HepG2 (cell line): ENCODE measurements around the gene FBF1. TPM values are rescaled to one million over a fixed set of nuclear protein-coding genes. Genes with fewer than 3 reads are reported as not detected.
A peak's percentile ranks its signal among the peaks of the same experiment; 100 is the strongest.

Experiments
- AFF4 ChIP-seq: sonication (generic); formaldehyde crosslinking; IDR thresholded peaks from 2 replicates; pipeline ENCODE4 v1.4.0; 2020; ENCODE audit warnings: missing genetic modification reagents
- AHR ChIP-seq: IDR thresholded peaks from 2 replicates; pipeline ENCODE4 v1.6.1; 2018; ENCODE audit warnings: missing genetic modification reagents, missing compliant biosample characterization
- CBX5 ChIP-seq: sonication (generic); formaldehyde crosslinking; IDR thresholded peaks from 2 replicates; pipeline ENCODE4 v1.4.0; 2020; ENCODE audit warnings: missing genetic modification reagents, borderline replicate concordance
- DNMT1 ChIP-seq: sonication (generic); formaldehyde crosslinking; IDR thresholded peaks from 2 replicates; pipeline ENCODE4 v1.5.1; 2020; ENCODE audit warnings: mild to moderate bottlenecking, missing genetic modification reagents
- FUBP1 ChIP-seq: sonication (generic); formaldehyde crosslinking; IDR thresholded peaks from 2 replicates; pipeline ENCODE4 v1.5.1; 2020; ENCODE audit warnings: missing genetic modification reagents, mild to moderate bottlenecking, borderline replicate concordance
- GABPB1 ChIP-seq: IDR thresholded peaks from 2 replicates; pipeline ENCODE4 v1.6.1; 2016; ENCODE audit warnings: mild to moderate bottlenecking, missing genetic modification reagents, moderate library complexity, missing compliant biosample characterization
- GPBP1L1 ChIP-seq: sonication (generic); formaldehyde crosslinking; IDR thresholded peaks from 2 replicates; pipeline ENCODE4 v1.5.0; 2020; ENCODE audit warnings: mild to moderate bottlenecking, missing genetic modification reagents
- JARID2 ChIP-seq: sonication (generic); formaldehyde crosslinking; IDR thresholded peaks from 2 replicates; pipeline ENCODE4 v1.8.1; 2023; ENCODE audit warnings: missing genetic modification reagents, inconsistent platforms; ENCODE audit not compliant: insufficient replicate concordance
- NFYC ChIP-seq: IDR thresholded peaks from 2 replicates; pipeline ENCODE4 v1.6.1; 2016; ENCODE audit warnings: missing genetic modification reagents, missing compliant biosample characterization
- PREB ChIP-seq: sonication (generic); formaldehyde crosslinking; IDR thresholded peaks from 2 replicates; pipeline ENCODE4 v1.4.0; 2020; ENCODE audit warnings: missing genetic modification reagents
- SOX13 ChIP-seq, 3 experiments: fragments of 450-650 bp in 1 of 3; sonication (generic) in 1 of 3; formaldehyde crosslinking in 1 of 3; IDR thresholded peaks in 2 of 3; conservative IDR thresholded peaks in 1 of 3; 2 replicates each; pipeline versions ENCODE4 v1.5.0 to v1.6.1; 2016 to 2020; ENCODE audit warnings: antibody characterized with exemption in 1 of 3, mild to moderate bottlenecking in 1 of 3, missing compliant biosample characterization in 1 of 3, missing genetic modification reagents in 1 of 3, moderate library complexity in 1 of 3
- ZKSCAN8 ChIP-seq: IDR thresholded peaks from 2 replicates; pipeline ENCODE4 v1.6.1; 2016; ENCODE audit warnings: borderline replicate concordance, missing genetic modification reagents, missing compliant biosample characterization
- ZNF33B ChIP-seq: sonication (generic); formaldehyde crosslinking; IDR thresholded peaks from 2 replicates; pipeline ENCODE4 v1.5.1; 2020; ENCODE audit warnings: mild to moderate bottlenecking, missing genetic modification reagents
- ZNF501 ChIP-seq: sonication (generic); formaldehyde crosslinking; IDR thresholded peaks from 2 replicates; pipeline ENCODE4 v1.5.1; 2020; ENCODE audit warnings: mild to moderate bottlenecking, moderate library complexity, missing genetic modification reagents
- ZNF503 ChIP-seq: sonication (generic); formaldehyde crosslinking; IDR thresholded peaks from 2 replicates; pipeline ENCODE4 v1.4.0; 2020; ENCODE audit warnings: missing genetic modification reagents
- ZNF672 ChIP-seq: sonication (generic); formaldehyde crosslinking; IDR thresholded peaks from 2 replicates; pipeline ENCODE4 v1.8.1; 2022; ENCODE audit warnings: missing genetic modification reagents
- ZSCAN25 ChIP-seq: sonication (generic); formaldehyde crosslinking; IDR thresholded peaks from 2 replicates; pipeline ENCODE4 v1.8.0; 2022; ENCODE audit warnings: mild to moderate bottlenecking, missing genetic modification reagents
- polyA plus RNA-seq, 8 experiments: library from polyadenylated mRNA; depleted of rRNA in 3 of 8; stranded (reverse) in 7 of 8; unstranded in 1 of 8; fragments of >200 nt; fragmentation: Illumina TruSeq in 4 of 8; extraction: Trizol in 4 of 8; gene quantifications; 2 replicates each; pipeline versions ENCODE4 v1.2.1 to v1.2.3, GENCODE V29; 2011 to 2016; ENCODE audit warnings: low read depth in 4 of 8, missing spikeins in 1 of 8, mixed read lengths in 1 of 8; ENCODE audit not compliant: insufficient read depth in 1 of 8
- total RNA-seq, 5 experiments: library from RNA; depleted of rRNA; stranded (reverse); fragments of >200 nt; fragmentation: Illumina TruSeq; extraction: Trizol; gene quantifications; 2 replicates each; pipeline ENCODE4 v1.2.3, GENCODE V29; 2016; ENCODE audit warnings: low read depth in 1 of 5

FBF1 gene
- total and polyA plus RNA-seq, 2 of the 13 experiments (the other 11 are each of a cell fraction or from before 2014, with no cell fraction given): 2.4 to 8.1 TPM

- no peak; the same call in 1 of the 2 replicates for TF ChIP-seq AFF4
- TF ChIP-seq NFYC (CRISPR knock-in tag): peak; percentile 14; the same call in 1 of the 2 replicates
- no peak for TF ChIP-seq GPBP1L1 (CRISPR knock-in tag)
- TF ChIP-seq GABPB1: peak; percentile 62
- peak; percentile 49; the same call in 1 of the 2 replicates for TF ChIP-seq ZNF503
- peak; percentile 97 for TF ChIP-seq ZSCAN25 (CRISPR knock-in tag)
- no peak; the same call in none of the 2 replicates for TF ChIP-seq AHR (CRISPR knock-in tag)
- peak; percentile 83; the same call in 1 of the 2 replicates for TF ChIP-seq ZKSCAN8
- TF ChIP-seq JARID2 (CRISPR knock-in tag): peak; percentile 81
- no peak for TF ChIP-seq PREB (CRISPR knock-in tag)
- TF ChIP-seq ZNF33B (CRISPR knock-in tag): peak; percentile 70; the same call in 1 of the 2 replicates
- TF ChIP-seq ZNF501 (CRISPR knock-in tag): peak; percentile 90
- 0 out of 2 replicates have a peak, but pooled peaks have one; percentile 23 for TF ChIP-seq FUBP1 (CRISPR knock-in tag)
- TF ChIP-seq SOX13 (IDR thresholded peaks at IDR 0.05): peak; percentile 59; the same call in 1 of the 2 replicates
- peak; percentile 42 to 92; a peak in 2 of 4 replicates for TF ChIP-seq SOX13 (CRISPR knock-in tag; conservative IDR thresholded peaks at IDR 0.05 in 1 of 2, IDR thresholded peaks at IDR 0.05 in 1 of 2)
- TF ChIP-seq DNMT1: peak; percentile 99
- TF ChIP-seq CBX5 (CRISPR knock-in tag): peak; percentile 89
- TF ChIP-seq ZNF672: peak; percentile 3; the same call in 1 of the 2 replicates
Observed at GRCh38 chr17:75876190-75876937, 64.5 kb downstream of the FBF1 start (continued).
